ENCODE data around the gene C9orf85.
A peak's percentile ranks its signal among the peaks of the same experiment; 100 is the strongest.
"Not testable (repeated sequence)": the region's sequence is repeated elsewhere in the genome, so short reads cannot be mapped to it uniquely, and the experiment has no call there.

Gene C9orf85, protein sequence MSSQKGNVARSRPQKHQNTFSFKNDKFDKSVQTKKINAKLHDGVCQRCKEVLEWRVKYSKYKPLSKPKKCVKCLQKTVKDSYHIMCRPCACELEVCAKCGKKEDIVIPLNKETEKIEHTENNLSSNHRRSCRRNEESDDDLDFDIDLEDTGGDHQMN

DNA sequence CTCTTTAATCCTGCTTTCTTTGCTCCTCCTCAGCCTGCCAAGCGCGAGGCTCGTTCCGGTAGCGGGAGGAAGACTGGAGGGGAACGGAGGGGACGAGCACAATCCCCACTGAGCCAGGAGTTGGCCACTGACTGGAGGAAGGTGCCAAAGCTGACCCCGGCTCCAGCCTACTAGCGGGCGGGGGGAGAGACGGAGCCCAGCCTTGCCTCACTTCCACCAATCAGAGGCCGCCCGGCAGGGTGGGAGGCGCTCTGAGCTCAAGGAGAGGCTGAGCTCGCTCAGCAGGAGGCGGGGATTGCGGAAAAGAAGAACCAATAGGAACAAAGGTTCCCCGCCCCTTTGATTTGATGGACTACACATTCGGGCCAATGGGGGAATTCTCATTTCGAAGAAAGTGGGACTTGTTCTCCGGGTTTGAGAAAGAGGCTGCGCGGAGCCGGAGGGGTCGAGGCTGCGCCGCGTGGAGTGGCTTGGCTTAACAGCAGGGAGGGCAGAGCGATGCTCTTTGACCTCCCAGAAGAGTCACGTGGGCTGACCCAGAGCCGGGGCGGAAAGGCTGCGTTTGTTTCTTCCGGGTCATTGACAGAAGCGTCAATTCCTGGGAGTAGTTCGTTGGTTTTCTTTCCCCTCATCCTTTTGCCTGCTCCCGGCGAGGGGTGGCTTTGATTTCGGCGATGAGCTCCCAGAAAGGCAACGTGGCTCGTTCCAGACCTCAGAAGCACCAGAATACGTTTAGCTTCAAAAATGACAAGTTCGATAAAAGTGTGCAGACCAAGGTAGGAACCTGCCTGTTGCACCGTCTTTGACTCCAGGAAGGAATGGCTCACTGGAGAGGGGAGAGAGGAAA, at the start of gene C9orf85, which contains the start of gene ABHD17B:
Gene C9orf85, plus strand, starts transcription at position 579 of the 847 bp plus-strand sequence. Its CDS starts 96 bp downstream, at position 675.
Gene ABHD17B, minus strand, starts transcription at position 133 of the 847 bp plus-strand sequence. CDS start 36,113 bp downstream, outside the sequence.
- peak; percentile 95 to 98 for DNase-seq

- DNase-seq = no peak
Measured at GRCh38 chr9:71863631-71864030, 47.8 kb upstream of the C9orf85 start.

- no peak for DNase-seq
Measured at GRCh38 chr9:71875345-71875744, 36.1 kb upstream of the C9orf85 start.

GRCh38 chr9:71876106-71876505, 35.3 kb upstream of the C9orf85 start:
- no peak for DNase-seq

DNA sequence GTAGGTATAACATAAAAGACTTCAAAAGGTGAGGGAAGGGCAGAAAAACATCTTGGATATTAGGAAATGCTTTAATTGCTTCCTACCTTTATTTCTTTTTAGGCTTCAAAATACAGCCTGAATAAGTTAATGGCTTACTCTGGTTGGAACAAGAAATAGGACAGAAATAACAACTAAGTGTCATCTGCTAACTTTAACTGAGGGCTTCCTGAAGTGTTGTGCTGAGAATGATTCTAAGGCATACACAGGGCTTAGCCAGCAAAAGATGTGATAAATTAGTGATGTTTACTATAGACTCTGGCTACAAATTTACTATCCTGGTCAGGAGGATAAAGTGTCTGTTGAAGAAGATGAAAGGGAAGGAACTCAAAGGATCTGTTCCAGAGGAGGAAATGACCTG, 34.6 kb upstream of the C9orf85 start:
- DNase-seq = no peak

GRCh38 chr9:71878327-71879274, 32.8 kb upstream of the C9orf85 start:
- DNase-seq = no peak

GRCh38 chr9:71879644-71880174, 31.7 kb upstream of the C9orf85 start:
- DNase-seq = no peak

GRCh38 chr9:71884005-71884404, 27.4 kb upstream of the C9orf85 start:
- DNase-seq = no peak

GRCh38 chr9:71885467-71885866, 26.0 kb upstream of the C9orf85 start:
- DNase-seq = no peak

DNA sequence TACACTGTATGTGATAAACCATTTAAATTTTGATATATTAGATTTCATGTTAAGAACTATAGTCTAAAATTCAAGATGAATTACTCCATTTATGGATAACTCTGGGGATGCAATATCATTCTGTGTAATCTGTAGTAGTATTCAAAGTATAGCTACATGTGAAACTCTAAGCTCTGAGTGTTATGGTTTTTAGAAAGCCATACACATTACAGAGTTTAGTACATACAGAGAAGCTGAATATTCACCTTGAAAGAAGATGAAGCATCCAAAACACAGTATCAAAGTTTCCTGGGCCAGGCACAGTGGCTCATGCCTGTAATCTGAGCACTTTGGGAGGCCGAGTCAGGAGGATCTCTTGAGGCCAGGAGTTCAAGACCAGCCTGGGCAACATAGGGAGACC, 25.4 kb upstream of the C9orf85 start:
- DNase-seq = peak; percentile 17 to 25

DNA sequence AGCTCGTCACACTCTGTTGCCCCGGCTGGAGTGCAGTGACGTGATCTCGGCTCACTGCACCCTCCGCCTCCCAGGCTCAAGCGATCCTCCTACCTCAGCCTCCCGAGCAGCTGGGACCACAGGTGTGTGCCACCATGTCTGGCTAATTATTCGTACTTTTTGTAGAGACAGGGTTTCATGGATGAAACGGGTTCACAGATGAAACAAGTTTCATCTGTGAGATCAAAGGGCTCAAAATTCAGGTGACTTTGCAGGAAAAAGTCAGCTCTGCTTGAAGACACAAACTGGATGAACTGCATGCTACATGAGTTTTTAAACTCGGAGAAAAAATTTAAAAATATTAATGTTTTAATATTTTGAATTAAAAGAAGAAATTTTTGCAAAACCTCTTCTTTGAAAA, 24.9 kb upstream of the C9orf85 start:
- no peak for DNase-seq

DNA sequence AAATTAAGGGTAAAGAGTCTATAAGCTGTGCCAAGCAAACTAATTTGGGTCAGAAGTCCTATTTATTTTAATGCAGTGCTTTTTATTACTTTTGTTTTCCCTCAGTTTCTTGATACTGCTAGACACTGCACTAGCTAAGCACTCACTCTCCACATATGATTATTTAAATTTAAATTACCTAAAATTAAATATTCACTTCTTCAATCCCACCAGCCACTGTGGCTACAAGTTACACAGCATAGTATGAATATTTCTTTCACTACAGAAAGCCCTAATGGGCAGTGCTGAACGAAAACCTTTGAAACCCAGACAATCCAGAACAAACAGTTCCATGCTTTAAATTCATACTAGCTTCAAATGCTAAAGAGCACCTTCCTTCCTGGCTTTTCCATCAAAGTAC, 24.1 kb upstream of the C9orf85 start:
- DNase-seq = no peak

DNA sequence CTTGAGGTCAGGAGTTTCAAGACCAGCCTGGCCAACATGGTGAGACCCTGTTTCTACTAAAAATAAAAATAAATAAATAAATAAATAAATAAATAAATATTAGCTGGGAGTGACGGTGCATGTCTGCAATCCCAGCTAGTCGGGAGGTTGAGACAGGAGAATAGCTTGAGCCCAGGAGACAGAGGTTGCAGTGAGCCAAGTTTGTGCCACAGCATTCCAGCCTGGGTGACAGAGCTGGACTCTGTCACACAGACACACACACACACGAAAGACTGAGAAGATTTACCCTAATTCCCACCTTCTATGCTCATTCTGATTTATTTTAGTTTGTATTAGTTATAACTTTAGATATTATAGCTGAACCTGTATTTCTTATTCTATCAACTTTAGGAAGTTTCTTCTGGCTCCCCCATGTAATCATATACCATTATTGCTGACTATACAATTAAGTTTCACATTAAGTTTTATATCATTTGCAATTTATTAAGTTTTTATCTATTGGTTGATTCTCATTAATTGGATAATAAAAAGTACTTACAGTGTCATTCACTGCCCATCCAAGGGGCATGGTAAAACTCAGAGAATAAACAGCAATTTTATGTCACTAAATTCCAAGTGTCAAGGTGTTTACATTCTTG, 21.3 kb upstream of the C9orf85 start:
- no peak for DNase-seq

DNA sequence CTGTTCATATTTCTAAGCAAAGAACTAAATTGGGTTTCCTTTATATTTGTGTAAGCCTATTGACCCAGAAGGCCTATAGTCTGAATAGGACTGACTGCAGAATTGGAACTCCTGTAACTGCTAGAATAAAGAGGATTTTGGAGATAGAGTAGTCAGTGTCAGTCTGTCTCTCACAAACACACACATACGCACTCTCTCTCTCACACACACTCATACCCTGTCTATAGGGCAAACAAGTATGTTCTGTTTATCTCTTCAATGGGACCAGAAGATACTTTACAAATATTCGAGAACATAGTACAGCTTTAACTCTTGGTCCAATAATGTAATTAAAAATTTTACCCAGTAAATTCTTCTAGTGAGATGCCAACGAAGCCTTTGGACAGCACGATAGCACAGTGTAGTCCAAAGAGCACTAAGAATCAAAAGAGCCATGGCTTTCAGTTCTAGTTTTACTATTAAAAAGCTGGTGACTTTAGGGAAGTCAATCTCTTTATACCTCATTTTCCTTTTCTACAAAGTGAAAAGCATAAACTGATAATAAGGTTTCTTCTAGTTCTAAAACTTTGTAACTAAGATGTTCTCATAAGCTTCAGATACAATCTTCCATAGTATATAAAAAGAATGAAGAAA, 19.8 kb upstream of the C9orf85 start:
- DNase-seq = no peak

DNA sequence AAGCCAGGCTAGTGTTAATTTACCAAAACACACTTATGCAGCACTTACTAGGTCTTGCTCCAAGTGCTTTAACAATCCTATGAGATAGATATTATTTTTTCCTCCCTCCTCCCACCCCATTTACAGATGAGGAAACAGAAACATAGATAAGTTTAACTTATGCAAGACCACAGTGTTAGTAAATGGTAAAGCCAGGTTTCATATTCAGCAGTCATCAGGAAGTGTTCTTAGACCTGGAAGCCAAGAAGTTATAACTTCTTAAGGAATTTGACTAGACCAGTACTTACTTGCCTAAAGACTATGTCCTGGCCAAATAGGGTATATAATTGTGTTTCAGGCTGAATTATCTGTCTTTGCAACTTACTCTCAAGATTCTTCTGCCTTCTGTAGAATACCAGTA, 16.3 kb upstream of the C9orf85 start:
- DNase-seq = no peak

DNA sequence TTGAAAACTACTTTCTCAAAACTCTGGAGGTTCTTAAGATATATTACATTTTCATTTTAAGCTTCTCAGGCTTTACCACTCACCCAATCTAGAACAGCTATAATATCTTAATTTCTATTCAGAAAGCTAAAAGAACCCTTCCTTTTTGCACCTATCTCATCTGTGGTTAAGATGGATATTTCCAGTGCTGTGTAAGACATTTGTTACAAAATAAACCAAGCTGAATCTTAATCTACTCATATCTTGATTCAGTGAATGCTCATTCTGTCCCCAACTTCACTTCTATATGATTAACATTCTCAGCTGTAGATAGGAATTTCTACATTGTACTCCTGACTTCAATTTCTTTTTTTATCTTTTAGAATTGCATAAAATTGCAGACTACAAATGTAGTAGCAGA, 15.5 kb upstream of the C9orf85 start:
- no peak for DNase-seq

- DNase-seq = no peak
Measured at GRCh38 chr9:71896761-71897160, 14.7 kb upstream of the C9orf85 start.

DNA sequence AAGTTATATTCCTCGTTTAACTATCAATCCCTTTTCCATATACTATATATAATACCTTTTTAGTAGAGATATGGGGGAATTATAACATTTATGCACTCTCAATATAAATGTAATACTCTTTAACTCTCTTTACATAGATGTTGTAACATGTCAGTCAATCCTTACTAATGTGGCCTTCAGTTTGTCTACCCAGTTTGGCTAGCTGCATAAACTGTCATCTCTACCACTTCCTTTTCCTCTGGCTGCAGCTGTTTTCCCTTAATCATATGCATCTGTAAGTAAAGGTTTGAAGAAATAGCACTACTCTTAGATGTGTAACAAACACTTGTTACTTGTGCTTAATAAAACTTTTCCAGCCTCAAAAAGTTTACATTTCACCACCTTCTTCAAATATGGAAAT, 13.9 kb upstream of the C9orf85 start:
- no peak for DNase-seq

DNA sequence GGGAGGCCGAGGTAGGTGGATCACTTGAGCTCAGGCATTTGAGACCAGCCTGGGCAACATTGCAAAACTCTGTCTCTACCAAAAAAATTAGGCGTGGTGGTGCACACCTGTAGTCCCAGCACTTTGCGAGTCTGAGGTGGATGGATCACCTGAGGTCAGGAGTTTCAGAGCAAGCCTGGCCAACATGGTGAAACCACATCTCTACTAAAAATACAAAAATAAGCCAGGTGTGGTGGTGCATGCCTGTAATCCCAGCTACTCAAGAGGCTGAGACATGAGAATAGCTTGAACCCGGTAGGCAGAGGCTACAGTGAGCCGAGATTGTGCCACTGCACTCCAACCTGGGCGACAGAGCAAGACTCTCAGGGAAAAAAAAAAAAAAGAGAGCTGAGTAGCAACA, 12.7 kb upstream of the C9orf85 start:
- DNase-seq = not testable (repeated sequence)

DNA sequence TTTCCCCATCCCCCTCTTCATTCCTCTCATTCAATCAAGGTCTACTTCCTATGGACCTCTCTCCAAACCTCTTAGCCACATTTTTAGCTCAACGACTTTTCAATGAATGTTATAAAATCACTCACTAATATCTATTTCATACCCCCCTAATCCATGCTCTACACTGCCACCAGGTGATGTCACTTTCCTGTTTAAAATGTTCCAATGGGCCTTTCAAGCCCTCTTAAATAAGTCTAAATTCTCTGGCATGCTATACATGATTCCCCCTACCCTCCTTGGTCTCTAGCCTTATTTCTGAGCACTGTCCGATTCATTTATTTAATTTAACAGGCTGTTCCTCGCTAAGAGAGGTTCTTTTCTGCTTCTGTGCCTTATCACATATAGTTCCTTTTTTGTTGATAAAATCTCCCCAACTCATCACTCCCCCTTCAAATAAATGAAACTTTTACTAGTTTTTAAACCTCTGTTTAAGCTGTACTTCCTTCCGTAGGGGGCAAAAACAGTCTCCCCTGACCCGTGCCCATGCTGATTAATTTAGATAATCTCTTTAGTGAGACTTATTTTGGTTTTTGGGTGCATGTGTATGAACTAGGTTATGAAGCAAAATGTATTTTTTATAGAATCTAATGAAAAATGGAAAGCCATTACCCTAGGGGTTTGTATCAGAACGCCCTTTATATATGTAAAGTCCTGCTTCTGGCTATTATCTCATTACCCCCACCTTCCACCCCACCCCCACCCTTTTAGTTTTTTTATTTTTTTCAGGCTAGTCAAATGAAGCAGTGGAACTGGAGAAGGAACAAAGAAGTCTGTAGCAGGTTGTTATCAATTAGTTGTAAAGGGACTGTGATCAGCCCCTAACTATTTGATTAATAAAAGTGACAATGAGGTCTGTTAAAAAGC, 9.5 kb upstream of the C9orf85 start:
- DNase-seq = no peak

DNA sequence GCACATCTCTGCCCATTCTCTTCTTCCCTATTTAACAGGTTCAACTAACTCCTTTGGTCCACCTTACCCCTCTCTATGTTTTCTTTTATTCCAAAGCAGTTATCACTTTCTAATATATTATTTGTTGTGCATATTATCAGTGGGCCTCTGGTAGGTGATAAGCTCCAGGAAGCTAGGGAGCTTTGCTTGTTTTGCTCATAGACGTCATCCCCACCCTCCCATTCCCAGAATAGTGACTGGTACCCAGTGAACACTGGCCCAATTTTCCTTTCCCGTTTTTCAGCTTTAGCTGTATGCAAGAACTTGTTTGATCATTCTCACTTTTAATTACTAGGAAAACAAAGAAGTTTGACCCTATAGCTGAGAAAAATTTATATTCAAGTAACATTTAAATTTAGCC, 7.4 kb upstream of the C9orf85 start:
- no peak for DNase-seq
